Glutamatergic neuron (in vitro differentiated cells): ENCODE measurements around the gene RABGGTA. TPM values are rescaled to one million over a fixed set of nuclear protein-coding genes. Genes with fewer than 3 reads are reported as not detected.

Experiments
- DNase-seq: peaks from one replicate; pipeline ENCODE4 v3.0.0; 2022
- H3K27ac Mint-ChIP-seq: one replicate; pipeline ENCODE4 v1.8.0; 2020; ENCODE audit warnings: mild to moderate bottlenecking, mixed read lengths, inconsistent platforms; ENCODE audit not compliant: unreplicated experiment
- H3K27me3 Mint-ChIP-seq: one replicate; pipeline ENCODE4 v1.8.0; 2020; ENCODE audit warnings: mild to moderate bottlenecking, moderate library complexity, mixed read lengths, inconsistent platforms; ENCODE audit not compliant: unreplicated experiment
- H3K36me3 Mint-ChIP-seq: one replicate; pipeline ENCODE4 v1.8.0; 2020; ENCODE audit warnings: mild to moderate bottlenecking, mixed read lengths, inconsistent platforms; ENCODE audit not compliant: unreplicated experiment
- H3K4me1 Mint-ChIP-seq: one replicate; pipeline ENCODE4 v1.8.0; 2020; ENCODE audit warnings: mild to moderate bottlenecking, low read depth, mixed read lengths, inconsistent platforms; ENCODE audit not compliant: unreplicated experiment
- H3K4me3 Mint-ChIP-seq: one replicate; pipeline ENCODE4 v1.8.0; 2020; ENCODE audit warnings: mild to moderate bottlenecking, mixed read lengths, inconsistent platforms; ENCODE audit not compliant: unreplicated experiment
- H3K9me3 Mint-ChIP-seq: one replicate; pipeline ENCODE4 v1.8.0; 2020; ENCODE audit warnings: mild to moderate bottlenecking, moderate library complexity, mixed read lengths, inconsistent platforms; ENCODE audit not compliant: unreplicated experiment
- total RNA-seq: library from RNA; stranded (reverse); fragmentation: NEBNext Ultra II Directional; extraction: Animal tissue kit (Norgen Biotek cat#: 25700); gene quantifications from one replicate; pipeline ENCODE4 v1.2.1, GENCODE V29; 2021; ENCODE audit not compliant: unreplicated experiment
- TF ChIP-seq, protein P1 (sequence below): fragments of 200-600 bp; sonication (generic); IDR thresholded peaks from one replicate; pipeline ENCODE4 v1.5.0; 2021; ENCODE audit not compliant: partially characterized antibody, unreplicated experiment

RABGGTA gene
- total RNA-seq, 1 donor from 2014 or later: 30.3 TPM

GRCh38 chr14:24308342-24309124 lies 37.1 kb upstream of the RABGGTA start:
- no peak for DNase-seq
- TF ChIP-seq, protein P1, sequence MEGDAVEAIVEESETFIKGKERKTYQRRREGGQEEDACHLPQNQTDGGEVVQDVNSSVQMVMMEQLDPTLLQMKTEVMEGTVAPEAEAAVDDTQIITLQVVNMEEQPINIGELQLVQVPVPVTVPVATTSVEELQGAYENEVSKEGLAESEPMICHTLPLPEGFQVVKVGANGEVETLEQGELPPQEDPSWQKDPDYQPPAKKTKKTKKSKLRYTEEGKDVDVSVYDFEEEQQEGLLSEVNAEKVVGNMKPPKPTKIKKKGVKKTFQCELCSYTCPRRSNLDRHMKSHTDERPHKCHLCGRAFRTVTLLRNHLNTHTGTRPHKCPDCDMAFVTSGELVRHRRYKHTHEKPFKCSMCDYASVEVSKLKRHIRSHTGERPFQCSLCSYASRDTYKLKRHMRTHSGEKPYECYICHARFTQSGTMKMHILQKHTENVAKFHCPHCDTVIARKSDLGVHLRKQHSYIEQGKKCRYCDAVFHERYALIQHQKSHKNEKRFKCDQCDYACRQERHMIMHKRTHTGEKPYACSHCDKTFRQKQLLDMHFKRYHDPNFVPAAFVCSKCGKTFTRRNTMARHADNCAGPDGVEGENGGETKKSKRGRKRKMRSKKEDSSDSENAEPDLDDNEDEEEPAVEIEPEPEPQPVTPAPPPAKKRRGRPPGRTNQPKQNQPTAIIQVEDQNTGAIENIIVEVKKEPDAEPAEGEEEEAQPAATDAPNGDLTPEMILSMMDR: no peak
- Mint-ChIP-seq H3K4me1 (peaks cover 2% of the 10 kb centered on the region), H3K9me3 (peaks cover 4% of the 10 kb centered on the region), H3K27me3 (peaks cover 12% of the 10 kb centered on the region), H3K4me3 (no peak overlapping the region), H3K36me3 (no peaks in the 10 kb centered on the region), H3K27ac (no peak overlapping the region)

DNA sequence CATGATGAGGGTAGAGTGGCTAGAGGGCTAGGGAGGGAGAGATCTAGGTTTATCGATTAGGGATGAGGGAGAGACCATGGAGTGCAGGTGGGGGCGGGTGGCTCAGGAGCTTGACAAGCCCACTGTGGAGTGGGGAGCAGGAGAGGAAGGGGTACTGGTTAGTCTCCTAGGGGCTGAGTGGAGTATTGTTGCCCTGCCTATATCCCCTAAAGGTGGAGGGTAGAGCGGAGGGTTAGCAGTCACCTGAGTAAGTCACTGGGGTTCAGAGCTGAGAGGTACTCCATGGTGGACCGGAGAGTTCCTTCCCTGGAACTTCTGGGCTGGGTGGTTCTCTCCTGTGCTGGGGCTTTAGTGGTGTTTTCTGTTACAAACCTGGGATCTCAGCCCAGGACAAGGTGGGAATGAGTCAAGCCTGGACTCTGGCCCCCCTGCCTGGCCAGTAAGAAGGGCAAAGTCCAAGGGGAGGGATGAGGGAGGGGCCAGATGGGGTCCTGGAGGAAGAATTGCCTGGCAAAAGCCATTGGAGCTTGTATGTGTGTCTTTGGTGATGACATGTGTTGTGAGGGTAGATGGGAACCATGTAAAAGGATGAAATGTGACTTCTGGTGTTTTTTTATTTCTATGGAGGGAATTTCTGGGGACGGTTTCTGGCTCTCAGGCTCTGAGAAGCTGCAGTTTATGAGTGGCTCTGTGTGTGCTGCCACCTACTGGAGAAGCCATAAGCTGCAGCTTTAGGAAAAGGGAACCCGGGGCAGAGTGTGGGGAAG lies 36.4 kb upstream of the RABGGTA start, which contains the start of gene CIDEB:
TSS of gene CIDEB (minus strand) at position 403 of the 767 bp plus-strand sequence. CDS start at position 284, 119 bp downstream.
- Mint-ChIP-seq H3K9me3 (peaks cover 4% of the 10 kb centered on the region), H3K27ac (no peak within 1 kb of the TSS), H3K4me3 (no peak within 1 kb of the TSS), H3K4me1 (peaks cover 2% of the 10 kb centered on the region), H3K27me3 (peaks cover 12% of the 10 kb centered on the region), H3K36me3 (no peaks in the 10 kb centered on the region)
- TF ChIP-seq, protein P1: peak; percentile 83
- peak; percentile 71 for DNase-seq

DNA sequence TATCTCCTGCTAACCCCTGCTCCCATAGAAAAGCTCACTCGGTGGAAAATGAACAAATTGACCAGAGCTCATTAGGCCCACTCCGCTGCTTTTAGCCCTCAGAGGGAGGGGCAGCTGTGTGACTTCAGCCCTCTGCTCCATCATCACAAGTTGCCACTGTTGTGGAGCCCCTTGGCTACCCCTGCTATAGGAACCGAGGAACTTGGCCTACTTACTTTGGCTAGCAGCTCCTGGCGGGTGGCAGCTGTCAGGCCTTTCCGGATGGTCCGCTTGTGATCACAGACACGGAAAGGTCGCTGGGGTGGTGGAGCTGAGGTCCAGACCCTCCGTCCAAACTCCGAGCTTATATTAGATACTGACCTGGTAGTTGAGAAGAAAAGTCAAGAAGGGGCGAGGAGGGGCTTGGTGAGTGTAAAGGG lies 35.8 kb upstream of the RABGGTA start:
- no peak overlapping the region for H3K4me3 Mint-ChIP-seq
- H3K4me1 Mint-ChIP-seq: peaks cover 2% of the 10 kb centered on the region
- peaks cover 2% of the 10 kb centered on the region for H3K9me3 Mint-ChIP-seq
- no peak overlapping the region for H3K27ac Mint-ChIP-seq
- H3K27me3 Mint-ChIP-seq: peaks cover 12% of the 10 kb centered on the region
- TF ChIP-seq, protein P1: no peak
- no peak for DNase-seq
- no peaks in the 10 kb centered on the region for H3K36me3 Mint-ChIP-seq

DNA sequence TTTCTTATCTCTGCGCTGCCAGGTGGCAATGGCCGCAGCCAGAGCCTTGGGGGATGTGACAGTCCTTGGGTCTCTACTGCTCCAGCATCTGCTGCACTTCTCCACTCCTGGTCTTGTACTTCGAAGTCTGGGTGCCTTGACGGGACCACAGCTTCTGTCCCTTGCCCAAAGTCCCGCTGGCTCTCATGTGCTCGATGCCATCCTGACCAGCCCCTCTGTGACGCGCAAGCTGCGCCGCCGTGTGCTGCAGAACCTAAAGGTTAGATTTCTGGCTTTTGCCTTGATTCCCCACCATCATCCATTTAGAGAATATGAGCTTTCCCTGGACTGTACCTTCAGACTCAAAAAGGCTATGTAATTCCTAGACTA lies 32.6 kb upstream of the RABGGTA start:
- TF ChIP-seq, protein P1: no peak
- H3K27ac Mint-ChIP-seq: no peak overlapping the region

More for the DNA sequence above, 32.6 kb upstream of the RABGGTA start:
- DNase-seq: no peak
- H3K4me3 Mint-ChIP-seq: no peak overlapping the region
- no peaks in the 10 kb centered on the region for H3K36me3 Mint-ChIP-seq
- H3K9me3 Mint-ChIP-seq: peaks cover 9% of the 10 kb centered on the region
- H3K4me1 Mint-ChIP-seq: peaks cover 7% of the 10 kb centered on the region
- peaks cover 18% of the 10 kb centered on the region for H3K27me3 Mint-ChIP-seq
